Measurements from ENCODE around the gene FGD2.
"Not testable (repeated sequence)": the region's sequence is repeated elsewhere in the genome, so short reads cannot be mapped to it uniquely, and the experiment has no call there.

The FGD2 gene

DNA sequence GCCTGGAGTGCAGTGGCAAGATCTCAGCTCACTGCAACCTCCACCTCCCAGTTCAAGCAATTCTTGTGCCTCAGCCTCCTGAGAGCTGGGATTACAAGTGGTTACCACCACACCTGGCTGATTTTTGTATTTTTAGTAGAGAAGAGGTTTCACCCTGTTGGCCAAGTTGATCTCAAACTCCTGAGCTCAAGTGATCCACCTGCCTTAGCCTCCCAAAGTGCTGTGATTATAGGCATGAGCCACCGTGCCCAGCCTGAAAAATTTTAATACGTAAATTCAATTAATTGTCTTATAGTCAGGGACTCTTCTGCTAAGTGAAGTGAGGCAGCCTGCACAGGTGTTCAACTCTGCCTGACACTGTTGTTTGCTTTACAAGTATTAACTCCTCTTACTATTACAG is 15.1 kb upstream of the FGD2 start:
- not testable (repeated sequence) for DNase-seq

DNA sequence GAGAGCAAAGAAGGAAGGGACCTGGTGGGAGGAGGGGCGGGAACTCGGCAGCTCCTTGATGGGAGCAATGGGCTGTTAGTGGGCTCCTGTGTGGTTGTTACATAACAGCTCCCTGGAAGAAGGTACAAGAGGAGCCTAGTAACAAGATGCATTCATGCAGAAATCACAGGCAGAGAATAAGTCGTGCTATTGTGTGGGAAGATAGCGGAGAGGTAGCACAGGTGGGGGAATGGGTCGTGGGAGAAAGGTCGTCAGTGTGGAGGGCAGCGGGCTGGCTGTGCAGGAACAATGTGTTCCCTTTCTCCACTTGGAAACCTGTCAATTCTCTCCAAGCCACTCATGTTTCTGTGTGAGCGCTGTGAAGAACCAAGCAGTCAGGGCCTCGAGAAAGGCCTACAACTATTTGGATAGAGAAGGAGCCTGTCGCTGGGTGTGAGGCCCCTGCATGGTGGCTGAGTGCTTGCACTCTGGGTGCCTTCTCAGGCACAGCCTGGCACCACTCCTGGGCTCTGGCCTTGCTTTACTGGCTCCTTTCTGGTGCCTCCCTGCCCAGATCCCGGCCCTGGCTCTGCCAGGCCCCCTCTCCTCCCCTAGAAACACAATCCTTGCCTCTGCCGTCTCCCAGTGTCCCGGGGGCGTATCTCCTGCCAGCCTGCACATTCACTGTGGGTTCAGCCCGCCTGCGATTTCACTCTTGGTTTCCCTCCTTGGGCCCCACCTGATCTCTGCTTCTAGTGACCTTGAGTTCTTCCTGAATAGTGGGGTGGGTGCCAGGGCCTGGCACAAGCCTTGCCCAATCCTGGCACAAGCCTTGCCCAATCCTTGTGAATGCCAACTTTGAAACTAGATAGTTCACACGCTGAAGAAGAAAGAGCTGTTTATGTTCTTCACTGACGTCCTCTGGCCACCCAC is 7.4 kb upstream of the FGD2 start:
- no peak for DNase-seq

DNA sequence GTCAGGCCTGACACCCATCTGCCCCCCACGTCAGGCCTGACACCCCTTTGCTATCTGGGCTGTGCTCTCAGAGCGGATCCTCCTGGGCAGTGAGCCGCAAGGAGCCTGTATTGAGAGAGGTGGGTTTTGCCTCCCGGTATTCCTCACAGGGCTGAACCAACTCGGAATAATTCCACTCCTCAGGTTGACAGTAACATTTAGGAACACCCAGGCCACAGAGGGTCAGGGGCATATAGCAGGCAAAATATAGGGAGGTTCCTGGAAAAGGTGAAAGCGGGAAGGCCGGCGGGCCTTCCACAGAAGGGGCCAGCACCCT is 6.8 kb upstream of the FGD2 start:
- DNase-seq = no peak

DNA sequence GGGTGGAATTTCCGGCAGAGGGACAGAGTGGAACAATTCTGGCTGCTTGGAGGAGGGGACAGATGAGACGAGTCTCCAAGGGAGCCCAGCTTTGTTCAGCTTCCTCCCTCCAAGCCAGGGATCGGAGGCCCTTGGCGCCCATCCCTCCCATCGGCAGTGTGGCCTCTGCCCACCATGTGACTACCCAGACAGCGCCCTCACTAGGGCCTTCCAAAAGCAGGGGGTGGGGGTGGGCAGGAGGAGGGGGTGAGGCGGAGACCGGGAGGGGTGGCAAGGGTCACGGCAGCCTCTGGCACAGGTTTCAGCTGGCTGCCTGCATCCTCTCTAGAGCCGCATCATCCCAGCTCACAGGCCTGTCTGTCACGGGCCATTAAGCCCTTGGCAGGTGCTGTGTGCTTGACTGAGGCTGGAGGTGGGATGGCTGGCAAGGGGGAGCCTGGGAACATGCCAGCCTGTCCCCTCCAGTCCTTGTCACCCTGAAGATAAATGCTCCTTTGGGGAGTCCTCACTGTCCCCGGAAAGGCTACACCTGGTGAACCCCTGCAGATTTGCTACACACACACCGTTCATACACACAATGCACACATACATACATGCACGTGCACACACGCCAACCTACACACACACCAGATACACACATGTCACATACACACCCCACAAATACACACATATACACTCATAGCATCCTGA is 6.2 kb upstream of the FGD2 start:
- no peak for DNase-seq

DNA sequence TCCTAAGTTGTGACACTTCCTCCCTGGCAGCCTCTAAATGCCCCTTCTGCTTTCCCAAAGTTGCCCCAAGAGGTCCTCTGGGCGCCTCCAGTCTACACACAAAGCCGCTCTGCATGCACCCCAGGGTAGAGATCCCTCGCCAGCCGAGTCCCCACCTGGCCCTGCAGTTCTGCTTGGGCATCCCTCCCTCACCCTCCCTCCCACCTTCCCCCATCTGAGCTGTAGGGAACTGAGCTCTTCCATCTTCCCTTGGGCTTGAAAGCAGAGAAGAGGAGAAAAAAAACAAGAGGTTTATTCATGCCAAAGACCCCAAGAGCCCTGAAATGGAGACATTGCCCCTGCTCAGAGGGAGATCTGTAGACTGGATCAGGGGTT is 5.7 kb upstream of the FGD2 start:
- no peak for DNase-seq

DNA sequence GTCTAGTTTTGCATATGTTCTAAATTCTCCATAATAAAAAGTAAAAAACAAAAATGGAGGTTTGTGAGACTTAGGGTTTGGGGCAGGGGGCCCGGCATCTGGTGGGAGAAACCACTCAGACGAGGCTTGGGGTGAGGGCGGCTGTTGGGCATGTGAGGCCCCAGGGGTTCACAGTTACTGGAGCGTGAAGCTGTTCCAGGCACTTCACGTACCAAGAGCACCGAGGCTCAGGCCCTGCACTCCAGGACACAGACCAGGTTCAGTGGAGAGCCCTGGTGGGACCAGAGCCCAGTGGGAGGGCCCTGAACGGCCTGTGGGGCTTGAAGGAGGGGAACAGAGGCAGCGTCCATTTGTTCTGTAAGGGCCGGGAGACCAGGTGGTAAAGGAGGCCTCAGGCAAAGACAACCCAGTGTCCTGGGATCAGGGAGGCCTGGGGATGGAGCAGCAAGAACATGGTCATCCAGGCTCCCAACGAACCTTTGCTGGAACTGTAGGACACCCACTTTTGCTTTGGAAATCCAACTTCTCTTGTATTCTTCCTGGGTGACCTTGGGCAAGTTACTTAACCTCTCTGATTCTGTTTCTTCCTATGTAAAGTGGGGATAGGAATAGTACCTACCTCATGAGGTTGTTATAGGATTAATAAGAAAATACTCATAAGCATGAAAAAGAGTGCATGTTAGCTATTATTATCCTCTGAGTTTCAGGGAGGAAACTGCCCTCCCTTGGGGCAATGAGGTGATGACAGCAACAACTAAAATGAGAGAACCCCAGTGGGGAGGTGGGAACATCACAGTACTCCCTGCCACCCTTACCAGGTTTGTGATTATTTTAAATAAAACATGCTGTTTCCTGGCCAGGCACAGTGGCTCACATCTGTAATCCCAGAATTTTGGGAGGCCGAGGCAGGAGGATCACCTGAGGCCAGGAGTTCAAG is 1.1 kb upstream of the FGD2 start:
- DNase-seq = no peak

DNA sequence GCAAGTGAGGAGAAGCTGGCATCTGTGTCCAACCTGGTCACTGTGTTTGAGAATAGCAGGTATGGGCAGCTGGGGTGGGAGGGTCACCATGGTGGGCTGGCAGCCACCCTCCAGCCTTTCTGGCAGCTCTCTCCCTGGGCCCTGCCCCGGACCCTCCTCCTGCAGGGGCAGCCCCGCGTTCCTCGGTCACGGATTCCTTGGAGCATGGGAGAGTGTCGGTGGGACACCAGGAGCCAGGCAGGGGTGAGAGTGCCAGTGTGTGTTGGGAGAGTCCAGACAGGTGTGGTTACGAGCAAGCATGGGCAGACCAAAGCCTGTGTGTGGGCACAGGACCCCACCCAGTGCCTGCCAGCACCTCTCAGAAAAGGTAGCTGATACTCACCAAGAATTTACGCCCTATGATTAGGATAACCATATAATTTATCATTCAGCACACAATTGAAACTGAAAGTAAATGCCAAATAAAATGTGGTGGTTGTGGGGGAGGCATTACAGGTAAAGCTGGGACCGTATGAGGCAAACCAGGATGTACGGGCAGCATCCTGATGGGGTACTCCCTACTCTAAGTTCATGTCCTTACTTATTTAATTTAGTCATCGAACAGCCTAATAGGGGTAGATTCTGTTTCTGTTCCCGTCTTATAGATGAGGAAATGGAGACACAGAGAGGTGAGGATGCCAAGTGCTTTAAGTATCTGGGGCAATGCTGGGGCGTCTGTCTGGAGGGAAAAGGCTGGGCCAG is 542 bp downstream of the FGD2 start:
- no peak for DNase-seq

DNA sequence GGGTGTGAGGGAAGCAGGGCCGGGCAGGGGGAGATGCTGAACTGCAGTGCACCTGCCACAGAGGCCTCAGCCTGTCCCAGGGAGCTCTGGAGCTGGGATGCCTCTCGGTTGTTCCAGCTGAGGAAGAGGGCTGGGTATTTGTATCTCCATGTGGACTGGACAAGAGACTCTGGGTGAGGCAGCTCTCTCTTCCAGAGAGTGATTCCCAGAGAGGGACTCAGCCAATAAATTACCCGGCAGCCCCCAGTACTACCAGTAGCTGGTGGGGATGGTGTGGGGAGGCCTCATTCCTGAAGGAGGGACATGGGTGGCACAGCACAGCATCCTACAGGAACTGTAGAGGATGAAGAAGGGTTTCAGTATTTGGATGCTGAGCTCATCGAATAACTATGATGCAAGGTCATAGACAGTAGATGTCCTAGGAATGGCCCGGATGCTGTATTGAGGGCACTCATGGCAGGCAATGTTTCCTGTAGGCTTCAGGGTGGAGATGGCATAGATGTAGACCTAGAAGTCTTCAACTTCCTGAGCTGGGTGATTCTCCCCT is 1.4 kb downstream of the FGD2 start:
- DNase-seq = no peak

DNA sequence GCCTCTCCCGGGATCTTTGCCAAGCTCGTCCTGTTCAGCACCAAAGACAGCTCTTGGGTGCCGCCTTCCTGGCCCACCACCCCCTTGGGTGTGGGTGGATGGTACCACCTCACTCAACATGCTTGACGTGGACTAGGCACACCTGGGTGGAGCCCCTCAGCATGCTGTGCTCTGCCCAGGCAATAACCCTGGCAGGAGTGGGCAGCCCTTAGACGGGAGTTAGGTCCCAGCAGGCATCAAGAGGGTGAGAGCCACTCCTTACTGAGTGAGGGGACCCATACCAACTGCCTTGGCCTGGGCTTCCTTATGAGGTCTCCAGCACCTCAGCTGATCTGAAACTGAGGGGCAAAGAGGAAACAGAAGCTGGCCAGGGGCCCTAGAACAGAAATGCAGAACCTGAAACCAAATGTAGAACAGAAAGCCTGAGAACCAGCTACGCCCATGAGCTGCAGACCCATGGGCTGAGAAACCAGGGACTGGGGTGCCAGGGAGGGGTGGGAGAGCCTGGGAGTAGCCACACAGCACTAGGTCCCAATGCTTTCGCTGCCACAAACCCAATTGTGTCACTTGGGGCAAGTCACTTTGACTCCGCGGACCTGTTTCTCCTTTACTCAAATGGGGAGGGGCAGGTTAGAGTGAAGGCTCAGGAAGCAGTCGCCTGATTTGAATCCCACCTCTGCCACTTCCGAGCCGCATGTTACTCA is 2.0 kb downstream of the FGD2 start:
- DNase-seq = no peak

DNA sequence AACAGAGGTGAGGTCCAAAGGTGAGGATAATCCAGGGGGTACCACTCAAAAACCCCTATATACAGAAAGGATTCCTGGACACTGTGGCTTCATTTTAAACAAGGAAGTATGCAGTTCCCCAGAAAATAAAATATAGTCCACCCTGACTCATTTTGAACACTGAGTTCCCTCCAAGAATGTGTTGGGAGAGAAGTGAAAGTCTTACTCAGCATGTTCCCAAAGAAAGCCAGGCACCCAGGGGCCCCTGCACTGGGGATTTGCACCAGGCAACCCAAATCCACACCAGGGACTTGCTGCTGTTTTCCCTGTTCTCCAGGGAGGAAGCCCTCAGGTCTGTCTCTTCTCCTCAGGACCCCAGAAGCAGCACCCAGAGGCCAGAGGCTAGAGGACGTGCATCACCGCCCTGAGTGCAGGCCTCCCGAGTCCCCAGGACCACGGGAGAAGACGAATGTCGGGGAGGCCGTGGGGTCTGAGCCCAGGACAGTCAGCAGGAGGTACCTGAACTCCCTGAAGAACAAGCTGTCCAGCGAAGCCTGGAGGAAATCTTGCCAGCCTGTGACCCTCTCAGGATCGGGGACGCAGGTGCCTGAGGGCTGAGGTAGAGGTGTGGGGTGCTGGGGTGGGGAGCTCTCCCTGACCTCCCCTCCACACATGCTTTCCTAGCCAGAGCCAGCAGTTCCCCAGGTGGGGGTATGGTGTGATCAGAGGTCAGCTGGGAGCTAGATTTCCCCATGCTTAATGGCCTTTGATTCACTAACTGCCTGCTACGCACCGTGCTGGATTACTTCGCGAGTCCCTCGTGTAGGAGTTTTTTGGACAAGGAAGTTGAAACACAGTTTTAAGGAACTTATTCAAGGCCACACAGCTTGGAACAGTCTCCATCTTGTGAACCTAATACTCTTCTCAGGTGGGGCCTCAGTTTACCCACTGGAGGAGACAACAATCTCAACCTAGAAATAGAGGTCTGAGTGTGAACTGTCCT is 3.3 kb downstream of the FGD2 start:
- DNase-seq = no peak

DNA sequence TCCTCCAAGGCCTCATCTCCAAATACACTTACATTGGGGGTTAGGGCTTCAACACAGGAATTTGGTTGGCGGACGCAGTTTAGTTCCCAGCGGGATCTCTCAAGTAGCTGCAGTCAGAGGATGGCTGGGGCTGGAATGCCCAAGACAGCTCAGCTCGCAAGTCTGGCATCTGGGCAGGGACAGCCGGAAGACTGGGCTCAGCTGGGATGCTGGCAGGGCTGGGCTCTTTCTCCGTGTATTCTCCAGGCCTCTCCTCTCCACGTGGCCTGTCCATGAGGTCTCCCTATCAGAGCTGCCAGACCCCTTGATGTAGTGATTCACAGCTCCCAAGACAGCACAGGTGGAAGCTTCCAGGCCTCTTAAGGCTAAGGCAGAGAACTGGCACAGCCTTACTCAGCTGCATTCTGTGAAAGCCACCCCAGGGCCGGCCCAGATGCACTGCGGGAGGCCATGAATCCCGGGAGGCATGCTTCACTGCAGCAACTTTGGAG is 5.0 kb downstream of the FGD2 start:
- DNase-seq = no peak

DNA sequence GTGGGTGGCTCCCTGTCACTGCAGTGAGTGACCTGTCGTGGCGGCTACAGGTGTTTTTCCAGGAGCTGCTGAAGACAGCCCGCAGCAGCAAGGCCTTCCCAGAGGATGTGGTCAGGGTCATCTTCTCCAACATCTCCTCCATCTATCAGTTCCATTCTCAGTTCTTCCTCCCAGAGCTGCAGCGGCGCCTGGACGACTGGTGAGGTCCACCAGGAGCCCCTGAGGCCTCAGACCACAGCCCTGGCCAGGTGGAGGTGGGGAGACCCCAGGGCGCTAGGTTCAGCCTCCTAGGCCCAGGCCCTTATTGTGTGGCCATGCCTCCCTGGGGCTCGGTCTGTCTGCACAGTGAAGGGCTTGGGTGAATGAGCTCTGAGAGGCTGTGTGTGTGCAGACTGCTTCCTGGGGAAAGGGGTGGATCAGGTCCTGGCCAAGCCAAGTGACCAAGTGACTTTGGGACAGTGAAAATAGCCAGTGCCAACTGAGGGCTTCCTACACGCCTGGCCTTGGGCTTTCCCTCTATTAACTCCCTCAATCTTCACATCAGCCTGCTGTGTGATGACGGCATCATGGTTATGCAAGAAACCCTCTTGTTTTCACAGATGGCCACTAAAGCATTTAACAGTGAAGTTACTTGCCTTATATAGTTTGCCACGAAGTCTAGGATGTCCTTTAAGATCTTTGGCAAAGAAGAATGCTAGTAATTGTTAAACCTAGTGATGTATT is 6.4 kb downstream of the FGD2 start:
- DNase-seq = no peak

DNA sequence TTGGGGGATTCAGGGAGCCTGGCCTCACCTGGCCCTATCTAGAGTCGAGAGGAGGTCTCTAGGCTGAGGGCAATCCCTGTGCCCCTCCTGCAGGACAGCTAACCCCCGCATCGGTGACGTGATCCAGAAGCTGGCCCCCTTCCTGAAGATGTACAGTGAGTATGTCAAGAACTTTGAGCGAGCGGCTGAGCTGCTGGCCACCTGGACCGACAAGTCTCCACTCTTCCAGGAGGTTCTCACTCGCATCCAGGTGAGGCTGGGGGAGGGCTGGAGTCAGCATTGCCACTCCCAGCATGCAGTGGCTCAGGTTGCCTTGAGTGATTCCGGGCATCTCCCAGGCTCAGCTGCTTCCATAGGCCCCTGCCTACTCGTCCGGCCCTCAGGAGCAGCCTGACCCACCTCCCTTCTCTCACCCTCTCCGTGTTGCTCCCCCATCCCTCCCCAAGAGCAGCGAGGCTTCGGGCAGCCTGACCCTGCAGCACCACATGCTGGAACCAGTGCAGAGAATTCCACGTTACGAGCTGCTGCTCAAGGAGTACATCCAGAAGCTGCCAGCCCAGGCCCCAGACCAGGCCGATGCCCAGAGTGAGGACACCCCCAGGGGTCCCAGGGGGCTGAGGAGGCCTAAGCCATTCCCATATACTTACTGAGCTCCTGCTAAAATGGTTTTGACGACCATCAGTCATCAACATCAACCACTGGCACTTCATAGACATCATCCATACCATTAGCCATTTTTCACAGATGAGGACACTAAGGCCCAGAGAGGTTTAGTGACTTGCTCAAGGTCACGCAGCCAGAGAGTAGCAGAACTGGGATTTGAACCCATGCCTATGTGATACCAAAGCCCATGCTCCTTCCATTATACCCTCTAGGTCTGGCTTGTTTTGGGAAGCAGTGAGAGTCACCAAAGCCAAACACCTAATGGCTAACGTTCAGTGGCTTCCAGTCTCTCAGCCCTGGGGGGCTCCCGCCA is 8.3 kb downstream of the FGD2 start:
- no peak for DNase-seq

DNA sequence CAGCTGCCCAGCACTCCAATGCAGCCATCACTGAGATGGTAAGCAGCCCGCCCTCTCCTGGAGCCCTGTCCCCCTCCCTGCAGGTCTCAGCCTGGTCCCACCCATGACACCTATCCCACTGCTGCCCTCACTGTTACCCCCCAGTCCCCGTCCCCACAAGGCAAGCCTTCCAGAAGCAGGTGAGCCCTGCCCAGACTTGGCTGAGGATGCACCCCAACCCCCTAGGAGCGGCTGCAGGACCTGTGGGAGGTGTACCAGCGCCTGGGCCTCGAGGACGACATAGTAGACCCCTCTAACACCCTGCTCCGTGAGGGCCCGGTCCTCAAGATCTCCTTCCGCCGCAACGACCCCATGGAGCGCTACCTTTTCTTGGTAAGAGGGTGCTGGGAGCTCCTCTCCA is 9.2 kb downstream of the FGD2 start:
- DNase-seq = no peak

DNA sequence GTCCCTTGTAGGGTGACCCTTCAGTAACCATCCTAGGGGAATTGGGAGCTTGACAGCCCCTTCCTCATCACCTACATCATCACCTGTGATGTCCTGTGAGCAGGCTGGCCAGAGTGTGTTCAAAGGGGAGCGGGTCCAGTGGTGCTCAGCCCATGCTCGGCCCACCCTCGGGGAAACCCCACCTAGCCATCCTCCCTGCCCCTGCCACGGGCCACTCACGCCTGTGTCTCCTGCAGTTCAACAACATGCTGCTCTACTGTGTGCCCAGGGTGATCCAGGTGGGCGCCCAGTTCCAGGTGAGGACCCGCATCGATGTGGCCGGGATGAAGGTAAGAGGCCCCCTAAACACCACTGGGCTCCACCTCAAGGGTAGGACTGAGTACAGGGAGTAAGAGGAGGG is 10.1 kb downstream of the FGD2 start:
- no peak for DNase-seq

DNA sequence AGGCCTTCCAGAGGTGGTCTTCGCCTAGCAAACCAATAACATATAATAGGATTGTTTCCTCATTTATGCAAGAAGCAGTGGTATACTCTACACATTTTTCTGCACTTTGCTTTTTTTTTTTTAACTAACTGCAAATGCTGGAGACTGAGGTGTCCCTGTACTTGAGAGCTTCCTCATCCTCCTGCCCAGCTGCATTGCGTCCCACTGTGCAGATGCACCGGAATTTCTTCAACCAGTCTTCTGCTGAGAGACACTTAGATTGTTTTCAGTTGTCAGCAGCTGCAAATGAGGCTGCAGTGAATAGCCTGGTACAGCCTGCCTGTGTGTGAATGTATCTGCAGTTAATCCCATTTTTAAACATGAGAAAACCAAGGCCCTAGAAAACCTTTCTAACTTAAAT is 11.5 kb downstream of the FGD2 start:
- DNase-seq = no peak

DNA sequence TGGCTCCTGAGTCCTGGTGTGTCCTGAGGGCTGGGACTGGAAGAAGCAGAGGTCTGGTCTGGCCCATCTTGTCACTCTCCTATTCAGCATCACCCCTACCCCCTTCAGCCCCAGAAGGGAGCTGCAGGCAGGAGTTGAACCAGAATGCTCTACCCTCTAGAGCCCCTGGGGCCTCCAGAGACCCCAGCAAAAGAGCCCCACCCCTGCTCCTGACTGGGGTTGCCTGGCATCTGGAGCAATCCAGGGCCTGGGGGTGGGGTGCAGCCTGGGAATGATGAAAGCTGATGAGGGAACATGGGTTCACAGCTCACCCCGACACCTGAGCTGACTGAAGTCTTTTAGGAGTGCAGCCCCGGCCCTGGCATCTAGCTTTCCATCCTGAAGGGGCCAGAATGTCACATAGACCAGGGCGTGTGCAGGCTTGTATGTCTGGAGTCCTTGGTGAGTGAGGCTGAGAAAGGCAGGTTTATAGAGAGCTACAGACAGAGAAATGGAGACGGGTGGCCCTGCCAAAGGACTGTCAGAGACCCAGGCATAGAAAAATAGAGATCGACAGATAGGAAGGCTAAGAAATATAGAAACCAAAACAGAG is 12.2 kb downstream of the FGD2 start:
- no peak for DNase-seq

Measured in activated naive CD4-positive, alpha-beta T cell treated with Interleukin-2 at 50 U/mL for 16 hours (primary cell).